Esophagus mucosa (tissue), 1 donor: ENCODE results near the gene SF3A2. TPM values are rescaled to one million over a fixed set of nuclear protein-coding genes. Genes with fewer than 3 reads are reported as not detected.
A peak's percentile ranks its signal among the peaks of the same experiment; 100 is the strongest.

Experiments used
- ATAC-seq: fragments of 200-7000 bp; cut with Tn5 transposase; one replicate; pipeline ENCODE4 v1.9.1; 2020
- total RNA-seq: library from RNA; stranded (reverse); gene quantifications from one replicate; pipeline ENCODE4 v1.2.4, GENCODE V29; 2023
- donor health status: DM: yes; HTN: yes; CAD: no.

SF3A2 gene
- total RNA-seq, 1 donor from 2014 or later: 45.4 TPM

GRCh38 chr19:2255112-2255845 is 18.7 kb downstream of the SF3A2 start:
- ATAC-seq: no peak

- no peak for ATAC-seq
These were observed 19.5 kb downstream of the SF3A2 start, which contains the start of gene JSRP1 for GRCh38 chr19:2255982-2256685. Gene JSRP1 (minus strand): TSS chr19:2256417. CDS start chr19:2255314, 1,103 bp downstream.

DNA sequence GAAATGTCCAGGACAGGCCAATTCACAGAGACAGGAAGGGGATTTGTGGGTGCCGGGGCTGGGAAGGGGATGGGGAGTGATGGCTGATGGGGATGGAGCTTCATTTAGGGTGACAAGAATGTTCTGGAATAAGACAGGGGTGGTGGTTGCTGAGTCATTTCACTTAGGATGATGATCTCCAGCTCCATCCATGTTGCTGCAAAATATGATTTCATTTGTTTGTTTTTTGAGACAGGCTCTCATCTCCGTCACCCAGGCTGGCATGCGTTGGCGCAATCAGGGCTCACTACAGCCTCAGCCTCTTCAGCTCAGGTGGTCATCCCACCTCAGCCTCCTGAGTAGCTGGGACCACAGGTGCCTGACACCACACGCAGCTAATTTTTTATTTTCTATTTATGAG is 22.7 kb downstream of the SF3A2 start:
- no peak for ATAC-seq

GRCh38 chr19:2260341-2260805 is 23.7 kb downstream of the SF3A2 start:
- ATAC-seq: peak; percentile 50

- peak; percentile 4 for ATAC-seq
These were observed 25.0 kb downstream of the SF3A2 start for GRCh38 chr19:2261438-2262172.

DNA sequence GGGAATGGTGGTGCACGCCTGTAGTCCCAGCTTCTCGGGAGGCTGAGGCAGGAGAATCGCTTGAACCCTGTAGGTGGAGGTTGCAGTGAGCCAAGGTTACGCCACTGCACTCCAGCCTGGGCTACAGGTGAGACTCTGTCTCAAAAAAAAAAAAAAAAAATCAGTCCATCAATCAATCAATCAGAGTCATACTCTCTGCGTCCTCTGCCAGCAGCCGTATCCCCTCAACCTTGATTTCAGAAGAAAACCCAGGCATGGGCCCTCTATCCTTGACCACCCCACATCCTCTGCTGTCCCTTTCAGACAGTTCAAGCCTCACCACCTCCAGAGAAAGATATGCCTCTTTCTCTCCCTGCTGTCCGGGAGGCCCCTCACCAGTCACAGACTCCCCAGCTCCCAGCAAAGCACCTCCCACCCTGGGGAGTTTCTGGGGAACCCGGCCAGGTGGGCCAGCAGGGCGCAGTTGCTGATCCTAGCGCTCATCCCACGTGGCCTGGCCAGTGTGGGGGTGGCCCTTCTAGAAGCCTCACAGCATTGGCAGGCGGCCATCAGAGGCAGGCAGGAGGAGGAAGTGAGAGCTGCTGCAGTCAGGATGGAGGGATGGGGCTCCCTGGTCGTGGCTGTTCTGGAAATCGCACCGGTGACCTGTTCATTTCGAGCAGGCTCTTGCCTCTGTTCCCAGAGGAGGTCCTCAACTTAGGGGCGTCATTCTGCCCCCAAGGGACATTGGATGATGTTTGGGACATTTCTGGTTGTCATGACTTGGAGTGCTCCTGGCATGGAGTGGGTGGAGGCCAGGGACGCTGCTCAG is 29.8 kb downstream of the SF3A2 start:
- ATAC-seq: no peak

DNA sequence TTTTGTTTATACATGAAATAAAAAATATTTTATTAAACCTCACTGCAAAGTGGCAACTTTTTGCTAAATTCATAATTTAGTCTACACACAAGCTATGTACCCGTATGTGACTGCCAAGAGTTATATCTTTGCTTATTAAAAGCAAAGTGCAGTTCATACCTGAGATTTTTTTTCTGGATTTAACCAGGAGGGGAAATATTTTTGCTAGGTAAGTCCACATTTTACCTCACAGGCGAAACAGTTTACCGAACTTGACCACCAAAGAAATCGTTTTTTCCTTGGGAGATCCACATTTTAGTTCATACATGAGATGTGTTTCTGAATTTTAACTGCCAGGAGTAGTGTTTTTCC is 31.8 kb downstream of the SF3A2 start:
- no peak for ATAC-seq

DNA sequence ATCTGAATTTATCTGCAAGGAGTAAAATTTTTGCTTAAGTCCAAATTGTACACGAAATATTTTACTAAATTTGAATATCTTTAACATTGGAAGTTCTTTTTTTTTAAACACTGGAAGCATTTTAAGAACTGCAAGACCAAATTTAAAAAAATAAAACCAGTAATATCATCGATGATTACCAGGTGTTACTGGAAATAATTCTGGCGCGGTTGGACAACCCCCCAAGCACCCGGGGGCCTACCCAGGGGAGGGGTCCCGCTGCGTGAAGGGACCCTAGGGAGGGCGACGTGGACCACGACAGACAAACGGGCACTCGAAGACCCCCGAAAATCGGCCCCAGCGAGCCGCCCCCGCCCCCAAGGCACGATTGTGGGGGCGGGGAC is 32.2 kb downstream of the SF3A2 start:
- ATAC-seq: no peak

- peak; percentile 84 for ATAC-seq
These were observed 32.9 kb downstream of the SF3A2 start for GRCh38 chr19:2269244-2270156.

DNA sequence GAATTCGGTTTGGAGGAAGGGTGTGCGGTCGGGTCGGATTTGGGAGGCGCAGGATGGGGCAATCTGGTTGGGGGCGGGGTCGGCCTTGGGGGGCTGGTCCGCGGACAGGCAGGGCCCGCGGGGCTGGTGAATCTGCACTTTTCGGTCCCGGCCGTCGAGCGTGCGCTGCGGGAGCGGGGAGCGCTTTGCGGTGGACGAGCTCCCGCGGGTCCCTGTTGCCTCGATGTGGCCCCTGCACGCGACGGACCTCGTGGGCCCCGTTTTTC is 33.5 kb downstream of the SF3A2 start:
- peak; percentile 12 for ATAC-seq

- peak; percentile 38 for ATAC-seq
These were observed 34.0 kb downstream of the SF3A2 start for GRCh38 chr19:2270423-2271233.

DNA sequence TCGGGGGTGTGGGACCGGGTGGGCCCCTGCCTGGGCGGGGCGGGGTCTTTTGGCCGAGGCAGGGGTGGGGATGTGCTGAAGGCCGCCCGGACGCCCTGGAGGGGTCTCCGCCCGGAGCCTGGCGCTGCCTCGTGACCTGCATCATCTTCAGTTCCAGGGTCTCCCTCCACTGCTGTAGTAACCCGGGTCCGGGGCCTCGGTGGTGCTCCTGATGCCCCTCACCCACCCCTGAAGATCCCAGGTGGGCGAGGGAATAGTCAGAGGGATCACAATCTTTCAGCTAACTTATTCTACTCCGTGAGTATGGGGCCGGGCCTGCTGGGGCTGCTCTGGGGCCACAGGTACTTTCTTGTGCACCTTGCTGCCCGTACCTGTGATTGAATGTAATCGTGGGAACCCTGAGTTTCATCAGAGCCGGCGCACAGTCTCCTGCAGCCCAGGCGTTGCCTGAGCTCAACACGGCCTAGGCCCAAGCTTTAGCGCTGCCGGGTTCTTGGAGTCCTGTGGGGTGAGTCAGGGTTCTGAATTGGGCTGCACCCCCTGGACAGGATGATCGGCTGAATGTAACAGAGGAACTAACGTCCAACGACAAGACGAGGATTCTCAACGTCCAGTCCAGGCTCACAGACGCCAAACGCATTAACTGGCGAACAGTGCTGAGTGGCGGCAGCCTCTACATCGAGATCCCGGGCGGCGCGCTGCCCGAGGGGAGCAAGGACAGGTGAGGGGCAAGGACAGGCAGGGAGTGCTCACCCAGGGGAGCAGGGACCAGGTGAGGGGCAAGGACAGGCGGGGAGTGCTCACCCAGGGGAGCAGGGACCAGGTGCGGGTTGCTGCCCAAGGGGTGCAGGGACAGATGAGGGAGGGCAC is 34.8 kb downstream of the SF3A2 start:
- peak; percentile 45 for ATAC-seq

DNA sequence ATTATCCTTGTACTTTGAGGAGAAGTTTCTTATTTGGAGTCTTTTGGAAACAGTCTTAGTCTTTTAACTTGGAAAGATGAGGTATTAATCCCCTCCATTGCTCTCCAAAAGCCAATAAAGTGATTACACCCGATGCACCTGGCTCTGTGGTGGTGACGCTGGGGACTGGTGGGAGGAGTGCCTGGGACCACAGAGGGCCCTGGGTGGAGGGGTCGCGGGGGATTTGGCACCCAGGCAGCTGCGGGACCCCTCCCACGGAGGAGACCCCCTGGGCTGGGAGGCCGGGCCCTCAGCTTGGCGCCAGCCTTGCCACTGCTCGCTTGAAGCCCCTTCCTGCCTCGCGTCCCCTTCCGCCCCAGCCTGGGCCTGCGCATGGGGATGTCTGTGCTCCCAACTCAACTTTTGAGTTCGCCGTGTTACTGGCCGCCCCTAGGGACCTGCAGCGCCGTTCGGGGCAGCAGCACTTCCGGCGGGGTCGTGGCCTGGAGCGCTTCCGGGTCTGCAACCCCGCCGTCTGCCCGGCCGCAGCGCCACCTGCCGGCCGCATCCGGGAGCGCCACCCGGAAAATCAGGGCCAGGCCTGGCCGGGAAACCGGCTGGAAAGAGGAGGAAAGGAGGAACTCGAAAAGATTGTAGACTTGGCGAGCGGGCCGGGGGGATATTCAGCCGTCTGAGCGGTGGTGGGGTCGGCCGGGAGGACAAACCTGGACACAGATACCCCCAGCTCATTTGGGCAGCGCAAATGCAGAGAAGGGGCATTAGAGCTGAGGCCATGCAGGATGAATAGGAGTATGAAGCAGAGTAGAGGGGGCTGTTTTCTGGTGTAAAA is 36.9 kb downstream of the SF3A2 start:
- peak; percentile 3 for ATAC-seq

GRCh38 chr19:2274185-2274711 is 37.6 kb downstream of the SF3A2 start:
- ATAC-seq: no peak

GRCh38 chr19:2274931-2275535 is 38.4 kb downstream of the SF3A2 start:
- peak; percentile 14 for ATAC-seq

GRCh38 chr19:2275588-2276428 is 39.2 kb downstream of the SF3A2 start:
- ATAC-seq: peak; percentile 41

GRCh38 chr19:2276429-2276986 is 39.9 kb downstream of the SF3A2 start:
- ATAC-seq: no peak
